GM23338 (cell line): ENCODE results near the gene SMAGP.

Experiments used
- EZH2phosphoT487 ChIP-seq: fragments of 200-600 bp; sonication (generic); IDR thresholded peaks from one replicate; pipeline ENCODE4 v1.8.1; 2018; ENCODE audit warnings: antibody characterized with exemption; ENCODE audit not compliant: unreplicated experiment
- JUNB ChIP-seq: IDR thresholded peaks from one replicate; pipeline ENCODE4 v1.6.1; 2016; ENCODE audit warnings: antibody characterized with exemption; ENCODE audit not compliant: unreplicated experiment
- POLR2AphosphoS5 ChIP-seq: IDR thresholded peaks from 2 replicates; pipeline ENCODE4 v1.6.1; 2016; ENCODE audit warnings: antibody characterized with exemption, low read depth
- TF ChIP-seq, protein P1 (sequence below), 2 experiments: fragments of 200-600 bp in 1 of 2; sonication (generic) in 1 of 2; conservative IDR thresholded peaks; 2 replicates each; pipeline versions ENCODE4 v1.5.1 to v1.6.1; 2016 to 2017; ENCODE audit warnings: antibody characterized with exemption in 2 of 2, low read depth in 2 of 2, mild to moderate bottlenecking in 2 of 2, moderate library complexity in 1 of 2
- TF ChIP-seq, protein P2 (sequence below): IDR thresholded peaks from 2 replicates; pipeline ENCODE4 v1.6.1; 2016; ENCODE audit warnings: antibody characterized with exemption
- TF ChIP-seq, protein P3 (sequence below): IDR thresholded peaks from one replicate; pipeline ENCODE4 v1.6.1; 2018; ENCODE audit warnings: antibody characterized with exemption; ENCODE audit not compliant: unreplicated experiment

DNA sequence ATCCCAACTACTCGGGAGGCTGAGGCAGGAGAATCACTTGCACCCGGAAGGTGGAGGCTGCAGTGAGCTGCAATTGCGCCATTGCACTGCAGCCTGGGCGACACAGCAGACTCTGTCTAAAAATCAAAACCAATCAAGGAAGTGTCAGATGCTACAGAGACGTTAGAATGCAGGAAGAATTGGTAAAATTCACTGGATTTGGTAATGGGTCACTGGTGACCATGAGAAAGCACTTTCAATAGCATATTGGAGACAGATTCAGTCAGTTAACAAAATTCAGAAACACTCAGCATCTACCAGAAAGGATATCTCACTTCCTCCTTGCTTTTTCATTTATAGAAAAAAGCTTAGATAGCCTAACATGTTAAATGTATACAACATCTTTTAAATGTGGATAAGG lies 36.3 kb upstream of the SMAGP start:
- TF ChIP-seq, protein P1, sequence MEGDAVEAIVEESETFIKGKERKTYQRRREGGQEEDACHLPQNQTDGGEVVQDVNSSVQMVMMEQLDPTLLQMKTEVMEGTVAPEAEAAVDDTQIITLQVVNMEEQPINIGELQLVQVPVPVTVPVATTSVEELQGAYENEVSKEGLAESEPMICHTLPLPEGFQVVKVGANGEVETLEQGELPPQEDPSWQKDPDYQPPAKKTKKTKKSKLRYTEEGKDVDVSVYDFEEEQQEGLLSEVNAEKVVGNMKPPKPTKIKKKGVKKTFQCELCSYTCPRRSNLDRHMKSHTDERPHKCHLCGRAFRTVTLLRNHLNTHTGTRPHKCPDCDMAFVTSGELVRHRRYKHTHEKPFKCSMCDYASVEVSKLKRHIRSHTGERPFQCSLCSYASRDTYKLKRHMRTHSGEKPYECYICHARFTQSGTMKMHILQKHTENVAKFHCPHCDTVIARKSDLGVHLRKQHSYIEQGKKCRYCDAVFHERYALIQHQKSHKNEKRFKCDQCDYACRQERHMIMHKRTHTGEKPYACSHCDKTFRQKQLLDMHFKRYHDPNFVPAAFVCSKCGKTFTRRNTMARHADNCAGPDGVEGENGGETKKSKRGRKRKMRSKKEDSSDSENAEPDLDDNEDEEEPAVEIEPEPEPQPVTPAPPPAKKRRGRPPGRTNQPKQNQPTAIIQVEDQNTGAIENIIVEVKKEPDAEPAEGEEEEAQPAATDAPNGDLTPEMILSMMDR (conservative IDR thresholded peaks at IDR 0.05; ENCODE audit: low read depth in 2 of 2) = no peak
- TF ChIP-seq EZH2phosphoT487 = no peak
- TF ChIP-seq, protein P2, sequence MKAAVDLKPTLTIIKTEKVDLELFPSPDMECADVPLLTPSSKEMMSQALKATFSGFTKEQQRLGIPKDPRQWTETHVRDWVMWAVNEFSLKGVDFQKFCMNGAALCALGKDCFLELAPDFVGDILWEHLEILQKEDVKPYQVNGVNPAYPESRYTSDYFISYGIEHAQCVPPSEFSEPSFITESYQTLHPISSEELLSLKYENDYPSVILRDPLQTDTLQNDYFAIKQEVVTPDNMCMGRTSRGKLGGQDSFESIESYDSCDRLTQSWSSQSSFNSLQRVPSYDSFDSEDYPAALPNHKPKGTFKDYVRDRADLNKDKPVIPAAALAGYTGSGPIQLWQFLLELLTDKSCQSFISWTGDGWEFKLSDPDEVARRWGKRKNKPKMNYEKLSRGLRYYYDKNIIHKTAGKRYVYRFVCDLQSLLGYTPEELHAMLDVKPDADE = no peak
- TF ChIP-seq JUNB = no peak
- TF ChIP-seq, protein P3, sequence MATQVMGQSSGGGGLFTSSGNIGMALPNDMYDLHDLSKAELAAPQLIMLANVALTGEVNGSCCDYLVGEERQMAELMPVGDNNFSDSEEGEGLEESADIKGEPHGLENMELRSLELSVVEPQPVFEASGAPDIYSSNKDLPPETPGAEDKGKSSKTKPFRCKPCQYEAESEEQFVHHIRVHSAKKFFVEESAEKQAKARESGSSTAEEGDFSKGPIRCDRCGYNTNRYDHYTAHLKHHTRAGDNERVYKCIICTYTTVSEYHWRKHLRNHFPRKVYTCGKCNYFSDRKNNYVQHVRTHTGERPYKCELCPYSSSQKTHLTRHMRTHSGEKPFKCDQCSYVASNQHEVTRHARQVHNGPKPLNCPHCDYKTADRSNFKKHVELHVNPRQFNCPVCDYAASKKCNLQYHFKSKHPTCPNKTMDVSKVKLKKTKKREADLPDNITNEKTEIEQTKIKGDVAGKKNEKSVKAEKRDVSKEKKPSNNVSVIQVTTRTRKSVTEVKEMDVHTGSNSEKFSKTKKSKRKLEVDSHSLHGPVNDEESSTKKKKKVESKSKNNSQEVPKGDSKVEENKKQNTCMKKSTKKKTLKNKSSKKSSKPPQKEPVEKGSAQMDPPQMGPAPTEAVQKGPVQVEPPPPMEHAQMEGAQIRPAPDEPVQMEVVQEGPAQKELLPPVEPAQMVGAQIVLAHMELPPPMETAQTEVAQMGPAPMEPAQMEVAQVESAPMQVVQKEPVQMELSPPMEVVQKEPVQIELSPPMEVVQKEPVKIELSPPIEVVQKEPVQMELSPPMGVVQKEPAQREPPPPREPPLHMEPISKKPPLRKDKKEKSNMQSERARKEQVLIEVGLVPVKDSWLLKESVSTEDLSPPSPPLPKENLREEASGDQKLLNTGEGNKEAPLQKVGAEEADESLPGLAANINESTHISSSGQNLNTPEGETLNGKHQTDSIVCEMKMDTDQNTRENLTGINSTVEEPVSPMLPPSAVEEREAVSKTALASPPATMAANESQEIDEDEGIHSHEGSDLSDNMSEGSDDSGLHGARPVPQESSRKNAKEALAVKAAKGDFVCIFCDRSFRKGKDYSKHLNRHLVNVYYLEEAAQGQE = no peak
- TF ChIP-seq POLR2AphosphoS5 = no peak
